Adrenal gland (tissue), 5 donors: ENCODE data around the gene GNPTG.

Experiments
- POLR2A ChIP-seq, 2 donors: fragments of 450-650 bp; IDR thresholded peaks; one replicate each; pipeline ENCODE4 v1.6.1; 2017; ENCODE audit warnings: antibody characterized with exemption in 2 of 2, mild to moderate bottlenecking in 2 of 2, moderate library complexity in 1 of 2
- TF ChIP-seq, protein P1 (sequence below), 6 experiments: fragments of 450-650 bp in 4 of 6; fragments of 200-600 bp in 2 of 6; sonication (generic) in 1 of 6; IDR thresholded peaks; 1 replicate in 5 of 6; 2 replicates in 1 of 6; pipeline versions ENCODE4 v1.5.1 to v1.8.0; 2016 to 2021; ENCODE audit warnings: antibody characterized with exemption in 6 of 6, mild to moderate bottlenecking in 2 of 6, moderate library complexity in 1 of 6
- donor health status: DM: no; HTN: no; CAD: no.

DNA sequence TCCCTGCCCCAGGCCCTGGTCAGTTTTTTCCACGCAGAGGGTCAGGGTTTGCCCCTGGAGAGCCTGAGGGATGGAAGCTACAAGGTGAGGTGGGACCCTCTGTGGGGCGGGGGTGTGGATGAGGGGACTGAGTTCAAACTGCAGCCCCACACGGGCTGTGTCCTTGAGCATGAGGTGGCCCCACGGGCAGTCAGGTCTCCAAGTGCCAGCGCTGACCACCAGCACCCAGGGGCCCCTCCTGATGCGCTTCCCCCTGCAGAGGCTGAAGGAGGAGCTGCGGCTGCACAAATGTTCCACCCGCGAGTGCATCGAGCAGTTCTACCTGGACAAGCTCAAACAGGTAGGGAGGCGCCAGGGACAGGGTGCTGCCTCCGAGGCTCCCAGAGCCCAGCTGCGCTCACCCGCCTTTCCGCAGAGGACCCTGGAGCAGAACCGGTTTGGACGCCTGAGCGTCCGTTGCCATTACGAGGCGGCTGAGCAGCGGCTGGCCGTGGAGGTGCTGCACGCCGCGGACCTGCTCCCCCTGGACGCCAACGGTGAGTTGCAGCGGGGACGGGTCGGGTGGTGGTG, 4.4 kb upstream of the GNPTG start:
- TF ChIP-seq, protein P1, sequence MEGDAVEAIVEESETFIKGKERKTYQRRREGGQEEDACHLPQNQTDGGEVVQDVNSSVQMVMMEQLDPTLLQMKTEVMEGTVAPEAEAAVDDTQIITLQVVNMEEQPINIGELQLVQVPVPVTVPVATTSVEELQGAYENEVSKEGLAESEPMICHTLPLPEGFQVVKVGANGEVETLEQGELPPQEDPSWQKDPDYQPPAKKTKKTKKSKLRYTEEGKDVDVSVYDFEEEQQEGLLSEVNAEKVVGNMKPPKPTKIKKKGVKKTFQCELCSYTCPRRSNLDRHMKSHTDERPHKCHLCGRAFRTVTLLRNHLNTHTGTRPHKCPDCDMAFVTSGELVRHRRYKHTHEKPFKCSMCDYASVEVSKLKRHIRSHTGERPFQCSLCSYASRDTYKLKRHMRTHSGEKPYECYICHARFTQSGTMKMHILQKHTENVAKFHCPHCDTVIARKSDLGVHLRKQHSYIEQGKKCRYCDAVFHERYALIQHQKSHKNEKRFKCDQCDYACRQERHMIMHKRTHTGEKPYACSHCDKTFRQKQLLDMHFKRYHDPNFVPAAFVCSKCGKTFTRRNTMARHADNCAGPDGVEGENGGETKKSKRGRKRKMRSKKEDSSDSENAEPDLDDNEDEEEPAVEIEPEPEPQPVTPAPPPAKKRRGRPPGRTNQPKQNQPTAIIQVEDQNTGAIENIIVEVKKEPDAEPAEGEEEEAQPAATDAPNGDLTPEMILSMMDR (IDR thresholded peaks at IDR 0.05) = no peak
- no peak for TF ChIP-seq POLR2A (IDR thresholded peaks at IDR 0.05)
